ENCODE data around the gene LONP1.

LONP1 gene

GRCh38 chr19:5677136-5677535, 42.8 kb downstream of the LONP1 start:
- DNase-seq: no peak

GRCh38 chr19:5676772-5677105, 43.2 kb downstream of the LONP1 start:
- DNase-seq: no peak

- DNase-seq: no peak
Observed at GRCh38 chr19:5676105-5676771, 43.7 kb downstream of the LONP1 start.

- DNase-seq: no peak
Observed at GRCh38 chr19:5674714-5675113, 45.2 kb downstream of the LONP1 start.

GRCh38 chr19:5673752-5674151, 46.2 kb downstream of the LONP1 start:
- DNase-seq: no peak

GRCh38 chr19:5672708-5673459, 47.1 kb downstream of the LONP1 start:
- DNase-seq: no peak

GRCh38 chr19:5671600-5671999, 48.3 kb downstream of the LONP1 start:
- DNase-seq: no peak

- no peak for DNase-seq
Observed at GRCh38 chr19:5669212-5669611, 50.7 kb downstream of the LONP1 start.

- no peak for DNase-seq
Observed at GRCh38 chr19:5667751-5668271, 52.1 kb downstream of the LONP1 start.

- DNase-seq: no peak
Observed at GRCh38 chr19:5666921-5667610, 52.9 kb downstream of the LONP1 start.

- DNase-seq: no peak
Observed at GRCh38 chr19:5665781-5666513, 54.0 kb downstream of the LONP1 start.

GRCh38 chr19:5664515-5664914, 55.4 kb downstream of the LONP1 start:
- no peak for DNase-seq

GRCh38 chr19:5663904-5664303, 56.0 kb downstream of the LONP1 start:
- DNase-seq: no peak

GRCh38 chr19:5661483-5661882, 58.5 kb downstream of the LONP1 start:
- no peak for DNase-seq

- DNase-seq: no peak
Observed at GRCh38 chr19:5655412-5655811, 64.5 kb downstream of the LONP1 start.

- no peak for DNase-seq
Observed at GRCh38 chr19:5654931-5655330, 65.0 kb downstream of the LONP1 start.

- DNase-seq: no peak
Observed at GRCh38 chr19:5652261-5652660, 67.7 kb downstream of the LONP1 start.

- DNase-seq: no peak
Observed at GRCh38 chr19:5651361-5651760, 68.6 kb downstream of the LONP1 start.

- DNase-seq: no peak
Observed at GRCh38 chr19:5648464-5648863, 71.5 kb downstream of the LONP1 start.

- no peak for DNase-seq
Observed at GRCh38 chr19:5646703-5647102, 73.2 kb downstream of the LONP1 start.

GRCh38 chr19:5645409-5645808, 74.5 kb downstream of the LONP1 start:
- no peak for DNase-seq

GRCh38 chr19:5644037-5644436, 75.9 kb downstream of the LONP1 start:
- DNase-seq: no peak

- DNase-seq: no peak
Observed at GRCh38 chr19:5643060-5643459, 76.9 kb downstream of the LONP1 start.

Measured in left hindlimb (tissue), 1 donor.